ENCODE measurements around the gene CTNND1.

Gene CTNND1

GRCh38 chr11:57792060-57792541, 30.5 kb downstream of the CTNND1 start:
- TF ChIP-seq ZFX (IDR thresholded peaks at IDR 0.05; ENCODE audit: borderline replicate concordance) (no peak), CTCF (IDR thresholded peaks at IDR 0.05) (no peak)
- H3K27ac ChIP-seq = peak overlapping the region; percentile 73

GRCh38 chr11:57792870-57793269, 31.3 kb downstream of the CTNND1 start:
- H3K27ac ChIP-seq = peak overlapping the region; percentile 73
- no peak for TF ChIP-seq CTCF (IDR thresholded peaks at IDR 0.05)
- TF ChIP-seq ZFX (IDR thresholded peaks at IDR 0.05; ENCODE audit: borderline replicate concordance) = no peak

- peak overlapping the region; percentile 73 for H3K27ac ChIP-seq
- TF ChIP-seq ZFX (IDR thresholded peaks at IDR 0.05; ENCODE audit: borderline replicate concordance) (no peak), CTCF (IDR thresholded peaks at IDR 0.05) (no peak)
Measured at GRCh38 chr11:57793351-57794115, 31.9 kb downstream of the CTNND1 start.

GRCh38 chr11:57798905-57799559, 37.4 kb downstream of the CTNND1 start:
- H3K27ac ChIP-seq = peak overlapping the region; percentile 92
- no peak for TF ChIP-seq CTCF (IDR thresholded peaks at IDR 0.05)
- TF ChIP-seq ZFX (IDR thresholded peaks at IDR 0.05; ENCODE audit: borderline replicate concordance) = no peak

- H3K27ac ChIP-seq = peak overlapping the region; percentile 92
- TF ChIP-seq CTCF (IDR thresholded peaks at IDR 0.05) (peak; percentile 87), ZFX (IDR thresholded peaks at IDR 0.05; ENCODE audit: borderline replicate concordance) (no peak)
Measured at GRCh38 chr11:57800444-57801182, 39.0 kb downstream of the CTNND1 start.

- TF ChIP-seq ZFX (IDR thresholded peaks at IDR 0.05; ENCODE audit: borderline replicate concordance) = no peak
- no peak for TF ChIP-seq CTCF (IDR thresholded peaks at IDR 0.05)
- peak overlapping the region; percentile 92 for H3K27ac ChIP-seq
Measured at GRCh38 chr11:57801183-57801485, 39.5 kb downstream of the CTNND1 start.
